BLaER1 (cell line): ENCODE data around the gene S100A1.

ENCODE experiments used
- H3K27ac ChIP-seq: shearing (Covaris generic); formaldehyde crosslinking; 2 replicates; pipeline ENCODE4 v1.8.1; 2022
- H3K27me3 ChIP-seq: shearing (Covaris generic); formaldehyde crosslinking; 2 replicates; pipeline ENCODE4 v1.8.1; 2022
- H3K36me3 ChIP-seq: shearing (Covaris generic); formaldehyde crosslinking; 2 replicates; pipeline ENCODE4 v1.8.1; 2022
- H3K4me1 ChIP-seq: shearing (Covaris generic); formaldehyde crosslinking; 2 replicates; pipeline ENCODE4 v1.8.1; 2022
- H3K4me2 ChIP-seq: shearing (Covaris generic); formaldehyde crosslinking; 2 replicates; pipeline ENCODE4 v1.8.1; 2022
- H3K4me3 ChIP-seq: shearing (Covaris generic); formaldehyde crosslinking; 2 replicates; pipeline ENCODE4 v1.8.1; 2022
- H3K9ac ChIP-seq: shearing (Covaris generic); formaldehyde crosslinking; 2 replicates; pipeline ENCODE4 v1.8.1; 2022
- H3K9me3 ChIP-seq: shearing (Covaris generic); formaldehyde crosslinking; 2 replicates; pipeline ENCODE4 v1.8.1; 2022
- H4K20me1 ChIP-seq: shearing (Covaris generic); formaldehyde crosslinking; 2 replicates; pipeline ENCODE4 v1.8.1; 2022
- Cebpa-rat ChIP-seq: shearing (Covaris generic); IDR thresholded peaks from 2 replicates; pipeline ENCODE4 v1.8.1; 2022

Gene S100A1

DNA sequence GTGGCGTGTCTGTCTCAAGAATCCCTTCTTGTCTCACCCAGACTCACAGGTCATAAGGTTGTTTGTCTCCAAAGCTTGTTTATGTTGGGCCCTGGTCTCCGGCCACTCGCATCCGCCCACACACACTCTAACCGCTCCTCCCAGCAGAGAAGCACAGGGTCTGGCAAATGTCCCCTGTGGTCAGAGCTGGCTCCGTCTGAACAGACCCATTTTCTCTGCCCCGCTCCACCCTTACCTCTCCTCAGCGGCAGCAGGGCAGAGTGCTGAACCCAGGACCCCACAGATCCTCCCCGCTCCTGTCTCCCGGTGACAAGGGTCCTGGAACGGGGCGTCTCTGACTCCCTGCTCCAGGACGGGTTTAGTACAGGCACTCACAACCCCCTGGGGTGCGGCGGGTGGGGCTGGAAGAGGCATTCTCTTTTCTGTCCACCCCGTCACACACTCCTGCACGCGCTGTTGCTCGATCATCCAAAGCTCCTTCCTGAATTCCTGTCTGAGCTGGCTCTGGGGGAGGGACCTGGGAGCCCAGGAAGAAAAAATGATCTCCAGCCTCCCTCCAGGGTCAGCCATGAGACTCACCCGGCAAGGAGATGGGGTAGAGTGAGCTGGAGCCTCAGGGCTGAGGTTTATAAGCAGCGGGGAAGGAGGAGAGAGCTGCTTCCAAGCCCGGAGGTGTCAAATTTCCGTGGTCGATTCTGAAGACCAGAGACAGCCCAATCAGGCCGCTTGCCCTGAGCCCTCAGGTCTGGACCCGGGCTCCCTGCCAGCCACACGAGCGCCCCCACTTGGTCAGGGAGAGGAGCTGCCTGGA lies 1.1 kb upstream of the S100A1 start, which contains the start of gene S100A13:
Gene S100A13 (minus strand): TSS at position 602 of the 811 bp plus-strand sequence. CDS start 1,033 bp downstream, outside the sequence.
- H3K4me3 ChIP-seq = peak within 1 kb of the TSS; percentile 68
- peak within 1 kb of the TSS; percentile 99 for H3K4me2 ChIP-seq
- peaks cover 8% of the 10 kb centered on the region; the same call in 1 of the 2 replicates for H3K36me3 ChIP-seq
- no peaks in the 10 kb centered on the region for H3K9me3 ChIP-seq
- no peaks in the 10 kb centered on the region for H4K20me1 ChIP-seq
- peak within 1 kb of the TSS; percentile 84 for H3K27ac ChIP-seq
- H3K4me1 ChIP-seq = peaks cover 96% of the 10 kb centered on the region
- no peaks in the 10 kb centered on the region for H3K27me3 ChIP-seq
- no peak for TF ChIP-seq Cebpa-rat
- H3K9ac ChIP-seq = peak within 1 kb of the TSS; percentile 87

DNA sequence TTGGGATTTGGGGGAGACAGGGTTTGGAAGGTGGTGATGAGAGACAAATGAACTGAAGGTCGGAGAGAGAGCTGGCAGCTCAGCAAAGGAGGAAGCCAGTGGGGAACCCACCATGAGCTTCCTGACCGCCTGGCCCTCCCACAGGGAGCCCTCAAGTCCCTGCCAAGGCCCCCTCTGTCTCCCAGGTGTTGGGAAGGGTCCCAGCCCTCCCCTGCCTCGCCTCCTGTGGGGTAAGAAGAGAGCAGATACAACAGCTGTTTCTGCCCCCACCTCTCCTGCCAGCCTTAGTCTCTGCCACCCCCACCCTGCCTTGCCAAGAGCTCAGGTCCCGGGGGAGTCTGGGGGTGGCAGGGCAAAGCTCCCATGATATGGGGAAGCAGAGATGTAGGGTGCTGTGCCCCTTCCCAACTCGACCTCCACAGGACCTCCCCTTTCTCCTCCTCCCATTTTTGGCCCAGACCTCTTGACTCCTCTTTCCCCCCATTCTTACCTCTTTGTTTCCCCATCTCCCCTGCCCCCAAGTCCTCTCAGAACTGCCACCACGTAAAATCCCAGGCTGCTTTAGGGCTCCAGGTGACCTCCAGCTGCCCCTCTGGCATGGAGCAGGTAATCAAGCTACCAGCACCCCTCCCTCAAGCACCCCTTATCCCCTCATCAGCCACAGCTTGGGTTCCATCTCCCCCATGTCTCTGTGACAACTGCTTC lies 556 bp downstream of the S100A1 start:
- H4K20me1 ChIP-seq = no peaks in the 10 kb centered on the region
- peaks cover 8% of the 10 kb centered on the region; the same call in 1 of the 2 replicates for H3K36me3 ChIP-seq
- peaks cover 94% of the 10 kb centered on the region for H3K4me1 ChIP-seq
- TF ChIP-seq Cebpa-rat = no peak
- H3K4me2 ChIP-seq = peak overlapping the region; percentile 99
- H3K27me3 ChIP-seq = no peaks in the 10 kb centered on the region
- H3K9me3 ChIP-seq = no peaks in the 10 kb centered on the region
- peak overlapping the region; percentile 84 for H3K27ac ChIP-seq
- peak overlapping the region; percentile 53 for H3K4me3 ChIP-seq
- H3K9ac ChIP-seq = peak overlapping the region; percentile 87

DNA sequence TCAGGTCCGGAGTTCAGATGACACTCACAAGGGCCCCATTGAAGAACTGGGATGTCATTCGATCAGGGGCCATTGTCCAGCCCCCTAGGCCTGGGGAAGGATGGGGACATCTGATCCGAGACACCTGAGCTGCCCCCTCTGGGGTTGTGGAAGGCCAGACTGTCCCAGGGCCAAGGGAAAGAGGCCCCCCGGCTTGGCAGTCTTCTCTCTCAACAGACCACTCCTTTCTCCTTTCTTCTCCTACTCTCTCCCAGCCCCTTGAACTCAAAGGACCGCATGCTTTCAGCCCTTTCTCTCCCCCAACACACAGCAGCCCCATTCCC lies 1.1 kb downstream of the S100A1 start:
- Histone ChIP-seq H3K9ac (peak overlapping the region; percentile 87), H3K4me1 (peaks cover 89% of the 10 kb centered on the region), H3K27ac (peak overlapping the region; percentile 84)

DNA sequence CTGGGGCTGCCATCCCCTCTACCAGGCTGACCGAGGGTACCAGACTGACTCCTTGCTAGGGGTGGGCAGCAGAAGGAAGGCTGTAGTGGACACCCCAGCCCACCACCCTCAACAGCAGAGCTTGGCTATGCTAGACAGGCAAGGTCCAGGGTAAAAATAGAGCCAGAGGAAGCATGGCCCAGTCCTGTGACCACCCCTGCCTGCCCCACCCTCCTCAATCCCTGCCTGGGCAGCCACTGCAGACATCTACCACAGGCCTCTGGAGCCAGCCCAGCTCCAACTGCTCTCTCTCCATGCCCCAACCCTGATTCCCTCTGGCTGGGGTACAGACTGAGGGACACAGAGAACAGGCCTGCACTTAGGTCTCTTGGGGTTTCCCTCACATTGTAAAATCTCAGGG lies 1.7 kb downstream of the S100A1 start:
- H3K27ac ChIP-seq = peak overlapping the region; percentile 84
- peak overlapping the region; percentile 87 for H3K9ac ChIP-seq
- H3K36me3 ChIP-seq = peaks cover 6% of the 10 kb centered on the region; the same call in 1 of the 2 replicates
- no peak for TF ChIP-seq Cebpa-rat
- no peak overlapping the region for H3K4me3 ChIP-seq
- peaks cover 83% of the 10 kb centered on the region for H3K4me1 ChIP-seq
- peak overlapping the region; percentile 99 for H3K4me2 ChIP-seq
- H4K20me1 ChIP-seq = peaks cover 2% of the 10 kb centered on the region; the same call in 1 of the 2 replicates
- H3K27me3 ChIP-seq = no peaks in the 10 kb centered on the region
- no peaks in the 10 kb centered on the region for H3K9me3 ChIP-seq

More for the DNA sequence above, 1.1 kb downstream of the S100A1 start:
- H3K9me3 ChIP-seq = no peaks in the 10 kb centered on the region
- no peak for TF ChIP-seq Cebpa-rat
- peak overlapping the region; percentile 99 for H3K4me2 ChIP-seq
- no peaks in the 10 kb centered on the region for H3K27me3 ChIP-seq
- H3K4me3 ChIP-seq = peak overlapping the region; percentile 53; the same call in 1 of the 2 replicates
- H4K20me1 ChIP-seq = no peaks in the 10 kb centered on the region
- H3K36me3 ChIP-seq = peaks cover 8% of the 10 kb centered on the region; the same call in 1 of the 2 replicates

DNA sequence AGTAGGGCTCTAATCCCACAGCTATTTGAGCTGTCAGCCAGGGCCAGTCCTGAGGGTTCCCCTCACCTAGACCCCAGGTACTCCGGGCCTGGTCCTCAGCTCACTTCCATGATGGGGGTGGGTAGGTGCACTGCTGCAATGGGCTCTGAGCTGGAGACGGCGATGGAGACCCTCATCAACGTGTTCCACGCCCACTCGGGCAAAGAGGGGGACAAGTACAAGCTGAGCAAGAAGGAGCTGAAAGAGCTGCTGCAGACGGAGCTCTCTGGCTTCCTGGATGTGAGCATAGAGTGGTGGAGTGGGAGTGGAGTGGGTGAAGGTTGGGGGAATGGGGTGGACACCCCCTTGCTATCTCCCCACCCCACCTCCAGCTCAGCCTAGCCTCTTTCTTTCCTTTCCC lies 2.1 kb downstream of the S100A1 start:
- TF ChIP-seq Cebpa-rat = no peak
- Histone ChIP-seq H3K36me3 (peaks cover 4% of the 10 kb centered on the region), H3K4me3 (no peak overlapping the region), H4K20me1 (peaks cover 7% of the 10 kb centered on the region; the same call in 1 of the 2 replicates), H3K9ac (no peak overlapping the region), H3K27me3 (no peaks in the 10 kb centered on the region), H3K9me3 (no peaks in the 10 kb centered on the region), H3K27ac (peak overlapping the region; percentile 84), H3K4me2 (peak overlapping the region; percentile 99), H3K4me1 (peaks cover 83% of the 10 kb centered on the region)

DNA sequence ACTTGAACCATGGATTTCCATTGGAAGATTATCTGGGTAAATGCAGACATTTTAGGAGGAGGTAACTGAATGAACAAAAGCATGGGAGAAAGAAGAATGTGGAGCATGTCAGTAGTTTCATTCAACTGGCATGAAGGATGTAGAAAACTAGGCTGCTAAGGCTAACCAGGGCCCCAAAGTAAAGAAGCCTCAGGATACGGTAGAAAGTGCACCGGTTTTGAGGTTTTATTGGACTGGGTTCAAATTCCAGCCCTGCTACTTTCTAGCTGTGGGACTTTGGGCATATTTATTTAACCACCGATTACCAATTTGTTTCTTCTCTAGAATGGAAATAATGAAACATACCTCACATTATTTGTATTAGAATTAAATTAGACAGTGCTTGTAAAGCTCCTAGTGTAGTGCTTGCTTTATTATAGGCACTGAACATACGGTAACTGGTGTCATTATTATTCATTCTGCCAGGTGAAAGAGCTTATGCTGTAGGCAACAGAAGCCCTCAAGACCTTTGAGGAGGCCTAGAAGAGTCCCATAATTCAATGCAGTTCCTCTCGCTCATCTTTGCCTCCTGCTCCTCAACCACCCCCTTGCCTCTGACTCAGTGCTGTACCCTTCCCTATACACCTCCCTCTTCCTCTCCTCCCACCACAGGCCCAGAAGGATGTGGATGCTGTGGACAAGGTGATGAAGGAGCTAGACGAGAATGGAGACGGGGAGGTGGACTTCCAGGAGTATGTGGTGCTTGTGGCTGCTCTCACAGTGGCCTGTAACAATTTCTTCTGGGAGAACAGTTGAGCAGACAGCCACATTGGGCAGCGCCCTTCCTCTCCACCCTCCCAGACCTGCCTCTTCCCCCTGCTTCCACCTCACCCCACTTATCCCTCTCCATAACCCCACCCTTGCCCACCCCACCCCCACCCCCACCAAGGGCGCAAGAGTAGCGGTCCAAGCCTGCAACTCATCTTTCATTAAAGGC lies 3.1 kb downstream of the S100A1 start:
- no peak for TF ChIP-seq Cebpa-rat
- no peak overlapping the region for H3K4me3 ChIP-seq
- H3K9me3 ChIP-seq = no peaks in the 10 kb centered on the region
- H3K4me2 ChIP-seq = no peak overlapping the region
- H4K20me1 ChIP-seq = peaks cover 15% of the 10 kb centered on the region; the same call in 1 of the 2 replicates
- H3K9ac ChIP-seq = no peak overlapping the region
- H3K4me1 ChIP-seq = peaks cover 83% of the 10 kb centered on the region
- H3K36me3 ChIP-seq = peaks cover 11% of the 10 kb centered on the region
- H3K27ac ChIP-seq = no peak overlapping the region
- no peaks in the 10 kb centered on the region for H3K27me3 ChIP-seq

DNA sequence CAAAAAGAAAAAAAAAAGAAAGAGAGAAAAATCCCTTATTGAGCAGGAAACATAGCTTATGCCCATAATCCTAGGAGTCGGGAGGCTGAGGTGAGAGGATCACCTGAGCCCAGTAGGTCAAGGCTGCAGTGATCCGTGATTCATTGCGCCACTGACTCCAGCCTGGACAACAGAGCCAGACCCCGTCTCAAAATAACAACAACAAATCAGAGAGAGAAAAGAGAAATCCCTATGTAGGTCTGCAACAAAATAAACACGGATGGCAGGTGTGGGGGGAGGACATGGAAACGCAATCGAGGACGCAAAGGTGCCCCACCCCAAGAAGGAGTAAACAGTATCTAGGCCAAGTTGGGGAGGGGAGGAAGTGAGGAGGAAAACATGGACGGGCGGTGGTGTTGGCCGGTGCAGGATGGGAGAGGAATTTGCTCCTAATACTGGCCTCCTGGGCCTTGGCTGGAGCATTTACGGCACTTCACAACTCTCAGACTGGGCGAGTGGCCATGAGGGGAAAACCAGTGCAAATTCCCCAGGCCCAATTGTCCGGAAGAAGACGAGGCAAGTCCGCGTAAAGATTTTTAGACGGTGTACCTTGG lies 5.0 kb downstream of the S100A1 start:
- Histone ChIP-seq H3K36me3 (peaks cover 30% of the 10 kb centered on the region), H3K27ac (no peak overlapping the region)

DNA sequence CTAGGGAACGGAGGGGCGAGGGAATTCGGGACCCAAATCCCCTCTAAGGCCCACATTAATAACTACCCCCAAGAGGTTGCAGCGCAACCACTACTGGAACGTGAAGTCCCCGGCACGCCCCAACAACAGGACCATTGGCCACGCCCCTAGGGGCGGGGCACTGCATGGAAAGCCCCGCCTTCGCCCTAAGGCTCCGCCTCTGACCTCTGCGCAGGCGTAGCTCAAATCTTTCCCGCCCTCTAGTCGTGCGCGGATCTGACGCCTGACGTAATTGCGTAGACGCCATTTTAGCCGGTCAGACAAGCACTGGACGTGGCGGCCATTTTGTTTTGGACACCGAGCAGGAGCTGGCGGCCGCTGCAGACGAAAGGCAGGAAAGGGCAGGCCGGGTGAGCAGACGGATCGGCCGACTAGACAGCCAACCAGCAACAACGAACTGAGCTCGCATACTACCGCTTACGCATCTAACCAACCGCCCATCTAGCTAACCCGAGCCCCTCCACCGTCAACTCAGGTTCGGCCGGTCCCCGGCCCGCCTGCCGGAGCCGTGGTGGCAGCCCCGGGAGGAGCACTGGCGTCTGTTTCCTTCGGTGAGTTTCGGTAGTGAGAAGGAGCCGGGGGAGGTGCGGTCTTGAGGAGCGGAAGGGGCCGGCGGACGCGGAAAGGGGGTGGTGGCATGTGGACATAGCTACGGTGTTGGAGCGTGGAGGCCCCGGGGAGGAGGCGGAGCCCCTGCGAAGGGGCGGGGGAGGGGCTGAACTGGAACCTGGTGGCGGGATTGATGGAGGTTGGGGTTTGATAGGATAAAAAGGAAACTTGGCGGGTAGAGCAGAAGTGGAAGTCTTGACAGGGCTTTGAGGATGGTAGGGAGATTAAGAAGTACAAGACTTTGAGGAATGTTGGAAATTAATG lies 5.8 kb downstream of the S100A1 start, which contains the start of gene CHTOP:
Gene CHTOP (plus strand): TSS at position 313 of the 912 bp plus-strand sequence. CDS start 2,523 bp downstream, outside the sequence.
- peaks cover 38% of the 10 kb centered on the region for H3K36me3 ChIP-seq
- H3K9me3 ChIP-seq = no peaks in the 10 kb centered on the region
- H3K4me3 ChIP-seq = peak within 1 kb of the TSS; percentile 88
- peaks cover 70% of the 10 kb centered on the region for H3K4me1 ChIP-seq
- peaks cover 26% of the 10 kb centered on the region; the same call in 1 of the 2 replicates for H4K20me1 ChIP-seq
- H3K27ac ChIP-seq = peak within 1 kb of the TSS; percentile 100
- H3K27me3 ChIP-seq = no peaks in the 10 kb centered on the region
- no peak for TF ChIP-seq Cebpa-rat
- peak within 1 kb of the TSS; percentile 92 for H3K4me2 ChIP-seq
- peak within 1 kb of the TSS; percentile 99 for H3K9ac ChIP-seq

More for the DNA sequence above, 5.0 kb downstream of the S100A1 start:
- Histone ChIP-seq H3K4me3 (0 out of 2 replicates have a peak overlapping the region, but pooled peaks have one; percentile 88), H4K20me1 (peaks cover 25% of the 10 kb centered on the region; the same call in 1 of the 2 replicates), H3K9me3 (no peaks in the 10 kb centered on the region), H3K27me3 (no peaks in the 10 kb centered on the region), H3K4me2 (peak overlapping the region; percentile 37; the same call in 1 of the 2 replicates), H3K9ac (no peak overlapping the region), H3K4me1 (peaks cover 78% of the 10 kb centered on the region)
- TF ChIP-seq Cebpa-rat = no peak
